CD4-positive, alpha-beta T cell treated with Interleukin-6 at 100 ng/mL for 8 hours (primary cell): Measurements from ENCODE around the gene SESN1.
A peak's percentile ranks its signal among the peaks of the same experiment; 100 is the strongest.
"Not testable (repeated sequence)": the region's sequence is repeated elsewhere in the genome, so short reads cannot be mapped to it uniquely, and the experiment has no call there.

ENCODE experiments used
- DNase-seq: peaks from one replicate; pipeline ENCODE4 v3.0.0-alpha.2; 2020; ENCODE audit warnings: mixed read lengths, low spot score

Gene SESN1

DNA sequence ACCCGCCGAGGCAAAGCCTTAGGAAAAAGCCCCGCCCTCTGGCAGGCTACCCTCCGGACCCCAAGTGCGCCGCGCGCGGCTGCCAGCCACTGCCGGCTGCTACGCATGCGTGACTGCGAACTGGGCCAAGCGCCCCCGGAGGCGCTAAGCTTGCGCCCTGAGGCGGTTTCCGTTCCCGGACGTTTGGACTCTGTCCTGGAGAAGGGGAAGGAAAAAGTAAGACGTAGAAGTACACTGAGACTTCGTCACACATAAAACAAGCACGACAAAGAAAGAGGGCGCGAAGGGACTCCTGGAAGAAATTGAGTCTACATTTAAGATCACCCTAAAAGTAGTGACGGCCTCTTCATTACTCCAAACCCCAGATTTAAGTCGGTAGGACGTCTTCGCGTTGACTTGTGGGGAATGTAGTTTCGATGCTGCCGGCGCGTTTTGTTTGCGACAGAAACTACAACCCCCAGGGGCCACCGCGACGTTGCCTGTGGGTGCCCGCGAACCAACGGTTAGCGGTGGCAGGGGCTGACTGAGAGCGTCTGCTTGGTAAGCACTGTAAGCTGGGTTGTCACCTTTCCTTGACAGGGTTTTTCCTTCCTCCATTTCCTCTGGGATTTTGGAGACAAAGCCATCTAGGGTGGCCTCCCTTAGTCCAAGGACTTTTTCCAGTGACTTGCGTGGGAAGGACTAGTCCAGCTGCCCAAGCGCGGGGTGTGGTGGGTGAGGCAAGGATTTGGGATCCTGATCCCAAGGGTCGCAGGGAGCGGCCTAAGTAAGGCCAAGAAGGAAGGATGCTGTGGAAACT lies 589 bp upstream of the SESN1 start, which contains the start of gene CEP57L1:
Gene CEP57L1 (plus strand): TSS at position 472 of the 799 bp plus-strand sequence. CDS start 49,715 bp downstream, outside the sequence.
- DNase-seq, result peak; percentile 94

GRCh38 chr6:109093732-109094415 lies 772 bp downstream of the SESN1 start:
- DNase-seq, result no peak

GRCh38 chr6:109092074-109092473 lies 2.6 kb downstream of the SESN1 start:
- no peak for DNase-seq

GRCh38 chr6:109091314-109092024 lies 3.2 kb downstream of the SESN1 start:
- no peak for DNase-seq

DNA sequence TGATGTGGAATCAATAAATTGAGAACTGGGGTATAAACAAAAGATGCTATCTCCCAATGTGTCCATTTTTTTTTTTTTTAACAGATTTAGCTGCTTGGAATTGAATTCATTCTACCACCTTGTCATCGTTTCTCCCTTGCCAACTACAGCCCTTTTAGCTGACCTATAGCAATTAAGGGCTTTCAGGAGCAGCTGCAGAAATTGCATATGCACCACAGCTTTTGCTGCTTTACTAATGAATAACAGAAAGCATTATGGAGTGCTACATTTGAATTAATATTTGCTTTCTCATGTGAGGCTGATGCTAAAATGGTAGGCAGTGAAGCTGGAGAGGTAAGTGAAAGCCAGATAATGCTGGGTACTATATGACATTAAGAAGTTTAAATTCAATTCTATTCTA lies 5.7 kb downstream of the SESN1 start:
- DNase-seq, result no peak

DNA sequence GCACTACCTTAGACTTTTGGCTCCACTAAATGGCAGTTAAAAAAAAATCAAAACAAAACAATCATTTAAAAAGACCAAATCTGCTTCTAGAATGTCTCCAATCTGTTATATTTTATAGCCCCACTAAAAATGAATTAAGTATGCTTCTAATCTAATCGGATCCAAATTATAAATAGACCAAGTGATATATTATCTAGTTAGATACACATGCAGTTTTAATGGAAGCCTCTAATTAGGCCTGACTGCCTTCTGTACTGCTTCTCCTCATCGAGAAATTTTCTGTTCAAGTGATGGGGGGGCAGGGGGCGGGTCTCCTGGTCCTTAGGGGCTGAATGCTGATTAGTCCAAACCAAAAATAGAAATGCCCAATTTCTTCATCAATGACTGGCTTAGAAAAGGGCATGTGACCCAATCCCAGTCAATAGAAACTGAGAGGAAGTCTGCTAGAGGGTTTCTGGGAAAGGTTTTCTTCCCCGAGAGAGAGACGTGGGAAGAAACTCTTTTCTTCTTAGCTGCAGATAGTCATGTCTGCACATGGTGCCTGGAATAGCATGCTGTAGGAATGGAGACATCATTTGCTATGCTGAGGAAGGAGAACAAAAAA lies 6.9 kb downstream of the SESN1 start:
- DNase-seq, result no peak

- not testable (repeated sequence) for DNase-seq
Observed at GRCh38 chr6:109084146-109084545, 10.5 kb downstream of the SESN1 start.

DNA sequence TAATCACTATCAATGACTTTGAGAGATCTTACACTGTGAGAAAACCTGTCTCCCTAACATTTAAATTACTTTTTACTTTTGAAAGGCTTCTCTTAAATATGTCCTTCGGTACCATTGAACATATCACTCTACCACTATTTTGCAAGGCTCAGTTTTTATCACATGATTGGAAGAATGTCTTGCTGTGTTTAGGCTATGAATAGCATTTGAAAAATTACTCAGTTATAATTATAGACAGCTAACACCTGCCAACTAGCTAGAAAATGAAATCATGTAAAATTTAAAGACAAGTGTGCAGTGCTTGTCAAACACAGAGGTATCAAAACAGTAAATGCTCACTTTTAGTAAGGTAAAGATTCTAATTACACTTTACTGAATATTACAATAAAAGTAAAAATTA lies 11.0 kb downstream of the SESN1 start:
- DNase-seq, result no peak

DNA sequence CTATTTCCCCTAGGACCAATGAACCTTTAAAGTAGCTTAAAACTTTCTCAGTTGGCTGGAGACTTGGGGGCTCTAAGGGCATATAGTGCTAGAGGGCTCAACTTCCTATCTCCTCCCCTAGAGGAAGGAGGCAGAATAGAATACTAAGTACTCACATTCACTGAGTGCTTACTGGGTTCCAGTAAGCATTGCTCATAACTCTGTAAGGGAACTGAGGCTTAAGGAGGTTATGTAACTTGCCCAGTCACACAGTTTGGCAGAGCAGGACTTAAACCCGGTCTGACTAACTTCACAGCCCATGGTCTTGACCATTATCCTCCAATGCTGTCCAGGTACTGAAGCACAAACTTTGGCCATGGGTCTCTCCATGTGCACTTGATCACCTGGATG lies 12.5 kb downstream of the SESN1 start:
- no peak for DNase-seq

DNA sequence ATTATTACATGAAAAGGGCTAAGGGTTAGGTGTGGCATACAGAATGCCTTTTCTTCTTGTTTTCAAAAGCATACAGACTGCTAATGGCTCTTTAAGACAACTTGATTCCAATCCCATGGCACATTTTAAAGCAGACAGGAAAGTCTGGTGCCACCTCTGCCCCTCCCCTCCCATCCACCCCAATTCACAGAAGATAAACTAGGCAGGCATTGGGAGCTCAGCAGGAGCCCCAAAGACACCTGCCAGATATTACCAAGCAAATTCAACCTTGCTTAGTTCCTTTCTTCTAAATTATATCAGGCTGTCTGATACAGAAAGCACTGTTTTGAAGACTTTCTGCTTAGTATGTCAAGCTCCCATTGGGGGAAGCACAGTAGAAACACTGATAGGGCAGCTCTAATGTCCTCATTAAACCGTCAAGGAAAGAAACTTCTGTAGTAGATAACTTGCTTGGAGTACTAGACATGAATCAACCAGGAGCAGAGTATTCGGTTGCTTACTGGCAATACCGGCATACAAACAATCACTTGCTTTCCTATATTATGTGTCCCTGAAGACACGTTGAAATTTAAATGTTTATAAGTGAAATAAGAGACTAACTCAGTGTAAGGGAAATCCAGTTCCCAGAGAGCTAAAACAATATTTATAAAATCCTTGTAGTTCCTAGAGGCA lies 13.0 kb downstream of the SESN1 start:
- DNase-seq, result no peak

GRCh38 chr6:109081026-109081425 lies 13.6 kb downstream of the SESN1 start:
- no peak for DNase-seq

- no peak for DNase-seq
Observed at GRCh38 chr6:109079981-109080380, 14.7 kb downstream of the SESN1 start.

- no peak for DNase-seq
Observed at GRCh38 chr6:109076377-109076776, 18.3 kb downstream of the SESN1 start.

GRCh38 chr6:109075934-109076333 lies 18.7 kb downstream of the SESN1 start:
- no peak for DNase-seq

DNA sequence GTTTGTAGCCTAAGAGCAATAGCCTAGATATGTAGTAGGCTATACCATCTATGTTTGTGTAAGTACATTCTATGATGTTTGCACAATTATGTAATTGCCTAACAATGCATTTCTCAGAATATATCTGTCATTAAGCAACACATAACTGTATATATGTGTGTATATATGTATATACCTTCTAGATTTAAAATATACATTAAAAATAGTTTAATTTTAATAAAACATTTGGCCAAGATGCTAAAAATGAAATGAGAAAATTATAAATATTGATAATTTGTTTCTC lies 20.6 kb downstream of the SESN1 start:
- no peak for DNase-seq

DNA sequence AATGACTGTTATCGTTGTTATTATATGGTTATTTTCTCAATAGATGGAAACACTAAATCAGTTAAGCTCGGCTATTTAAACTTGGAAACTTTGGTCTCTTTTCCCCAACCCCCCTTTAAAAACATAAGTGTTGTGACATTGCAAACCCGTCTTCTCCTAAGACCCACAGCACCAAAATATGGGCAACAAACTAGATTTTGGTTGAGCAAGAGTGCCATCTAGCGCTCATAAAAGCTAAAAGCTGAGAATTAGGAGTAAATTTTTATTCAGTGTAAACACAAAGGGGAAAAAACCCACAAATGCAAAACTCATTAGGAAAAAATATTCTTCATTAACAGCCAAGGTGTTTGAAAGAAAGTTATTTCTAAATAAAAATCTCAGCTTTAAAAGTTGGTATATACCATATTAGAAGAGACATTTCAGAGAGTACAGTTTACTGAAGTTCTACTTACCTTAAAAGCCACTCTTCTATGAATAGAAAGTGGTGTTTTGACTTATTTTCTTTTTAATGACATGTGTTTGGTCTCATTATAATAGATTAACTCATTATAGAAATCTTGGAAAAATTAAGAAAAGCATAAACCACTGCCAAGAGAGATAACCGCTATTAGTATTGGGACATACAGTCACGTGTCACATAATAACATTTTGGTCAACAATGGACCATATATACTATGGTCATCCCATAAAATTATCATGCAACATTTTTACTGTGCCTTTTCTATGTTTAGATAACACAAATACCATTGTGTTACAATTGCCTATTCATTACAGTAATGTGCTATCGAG lies 21.1 kb downstream of the SESN1 start:
- peak; percentile 74 for DNase-seq

GRCh38 chr6:109071125-109071917 lies 23.3 kb downstream of the SESN1 start:
- DNase-seq, result peak; percentile 10

DNA sequence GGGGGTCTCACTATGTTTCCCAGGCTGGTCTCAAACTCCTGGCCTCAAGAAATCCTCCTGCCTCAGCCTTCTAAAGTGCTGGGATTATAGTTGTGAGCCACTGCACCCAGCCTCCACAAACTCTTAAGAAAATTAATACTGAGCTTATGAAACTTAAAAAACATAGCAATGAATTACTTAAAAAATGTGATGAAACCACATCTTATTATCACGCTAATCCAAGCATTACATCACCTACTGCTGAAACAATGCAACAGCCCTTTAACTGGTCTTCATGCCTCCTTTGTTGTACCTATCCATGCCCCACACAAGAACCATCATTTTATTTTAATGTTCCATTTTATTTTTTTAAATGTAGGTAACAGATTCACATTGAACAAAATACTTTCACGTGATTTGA lies 24.9 kb downstream of the SESN1 start:
- DNase-seq, result no peak

DNA sequence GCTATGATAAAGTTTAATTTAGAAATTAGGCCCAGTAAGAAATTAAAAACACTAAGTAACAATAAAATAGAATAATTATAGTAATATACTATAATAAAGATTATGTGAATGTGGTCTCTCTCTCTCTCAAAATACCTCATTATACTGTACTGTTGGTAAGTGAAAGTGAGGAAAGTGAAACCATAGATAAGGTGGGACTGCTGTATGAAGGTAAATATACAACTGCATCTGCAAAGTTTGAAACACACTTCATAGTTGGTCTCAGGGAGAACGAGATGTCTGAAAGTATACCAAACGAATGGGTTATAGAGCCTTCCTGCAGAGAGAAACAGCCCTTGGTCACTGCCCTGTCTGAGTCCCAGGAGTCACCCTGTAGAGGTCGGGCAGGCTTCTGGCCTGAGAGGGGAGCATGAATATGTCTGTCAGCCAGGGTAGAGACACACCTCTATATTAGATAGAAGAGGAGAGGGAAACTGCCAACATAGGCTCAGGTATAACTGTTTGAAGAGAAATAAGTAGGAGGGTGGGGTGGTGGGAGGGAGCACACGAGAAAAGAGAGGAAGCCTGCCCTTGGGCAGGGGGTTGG lies 31.8 kb downstream of the SESN1 start:
- no peak for DNase-seq

DNA sequence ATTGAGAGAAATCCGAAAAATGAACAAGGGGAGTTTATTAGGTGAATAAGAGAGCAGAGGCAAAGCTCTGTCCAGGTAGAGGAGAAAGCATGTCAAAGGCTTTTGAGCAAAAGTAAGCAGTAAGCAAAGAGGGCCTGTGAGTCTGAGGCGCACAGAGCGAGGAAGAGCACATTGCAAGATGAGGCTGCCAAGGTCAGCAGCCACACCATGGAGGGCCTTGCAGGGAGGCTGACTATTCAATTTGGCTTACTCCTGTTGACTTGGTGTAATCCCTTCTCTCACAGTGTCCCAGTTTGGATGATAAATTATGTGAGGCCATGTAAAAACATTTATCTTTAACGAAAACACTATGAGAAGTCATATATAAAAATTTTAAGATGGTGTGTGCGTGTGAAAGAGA lies 32.4 kb downstream of the SESN1 start:
- no peak for DNase-seq
